Epithelial cell of prostate (primary cell): ENCODE data around the gene HS3ST6.
"Not testable (repeated sequence)": the region's sequence is repeated elsewhere in the genome, so short reads cannot be mapped to it uniquely, and the experiment has no call there.

Experiments used
- DNase-seq: peaks from one replicate; pipeline ENCODE4 v3.0.0-alpha.2; 2011; ENCODE audit warnings: low read depth, low spot score
- H3K27ac ChIP-seq: fragments of 450-650 bp; 2 replicates; pipeline ENCODE4 v1.5.1; 2017; ENCODE audit warnings: mild to moderate bottlenecking

Gene HS3ST6

GRCh38 chr16:1887711-1888354 is 30.4 kb downstream of the HS3ST6 start:
- DNase-seq = no peak
- H3K27ac ChIP-seq = no peak overlapping the region

- H3K27ac ChIP-seq = no peak overlapping the region
- DNase-seq = no peak
Observed at GRCh38 chr16:1884889-1885288, 33.3 kb downstream of the HS3ST6 start.

- H3K27ac ChIP-seq = no peak overlapping the region
- no peak for DNase-seq
Observed at GRCh38 chr16:1884155-1884760, 34.0 kb downstream of the HS3ST6 start.

DNA sequence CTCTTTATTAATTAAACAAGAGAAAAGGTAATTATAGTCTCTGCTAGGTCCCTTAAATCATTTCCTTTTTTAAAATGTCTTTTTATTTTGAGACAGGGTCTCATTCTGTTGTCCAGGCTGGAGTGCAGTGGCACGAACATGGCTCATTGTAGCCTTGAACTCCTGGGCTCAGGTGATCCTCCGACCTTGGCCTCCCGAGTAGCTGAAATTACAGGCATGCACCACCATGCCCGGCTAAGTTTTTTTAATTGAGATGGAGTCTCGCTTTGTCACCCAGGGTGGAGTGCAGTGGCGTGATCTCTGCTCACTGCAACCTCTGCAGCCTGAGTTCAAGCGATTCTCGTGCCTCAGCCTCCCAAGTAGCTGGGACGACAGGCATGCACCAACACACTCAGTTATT is 37.0 kb downstream of the HS3ST6 start:
- not testable (repeated sequence) for H3K27ac ChIP-seq, DNase-seq

- no peak overlapping the region for H3K27ac ChIP-seq
- DNase-seq = no peak
Observed at GRCh38 chr16:1879477-1879876, 38.7 kb downstream of the HS3ST6 start.

GRCh38 chr16:1878256-1878655 is 40.0 kb downstream of the HS3ST6 start:
- no peak for DNase-seq
- H3K27ac ChIP-seq = no peak overlapping the region

DNA sequence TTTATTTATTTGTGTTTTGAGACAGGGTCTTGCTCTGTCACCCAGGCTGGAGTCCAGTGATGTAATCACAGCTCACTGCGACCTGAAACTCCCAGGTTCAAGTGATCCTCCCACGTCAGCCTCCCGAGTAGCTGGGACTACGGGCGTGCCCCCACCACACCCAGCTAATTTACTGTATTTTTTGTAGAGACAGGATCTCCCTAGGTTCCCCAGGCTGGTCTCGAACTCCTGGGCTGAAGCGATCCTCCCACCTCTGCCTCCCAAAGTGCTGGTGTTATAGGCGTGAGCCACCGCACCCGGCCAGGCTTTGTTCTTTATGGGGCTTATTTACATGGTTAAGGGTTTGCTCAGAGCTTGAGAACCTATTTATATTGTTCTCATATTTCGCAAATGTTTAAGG is 40.4 kb downstream of the HS3ST6 start:
- DNase-seq = no peak
- H3K27ac ChIP-seq = no peak overlapping the region

- H3K27ac ChIP-seq = no peak overlapping the region
- no peak for DNase-seq
Observed at GRCh38 chr16:1877089-1877488, 41.1 kb downstream of the HS3ST6 start.

DNA sequence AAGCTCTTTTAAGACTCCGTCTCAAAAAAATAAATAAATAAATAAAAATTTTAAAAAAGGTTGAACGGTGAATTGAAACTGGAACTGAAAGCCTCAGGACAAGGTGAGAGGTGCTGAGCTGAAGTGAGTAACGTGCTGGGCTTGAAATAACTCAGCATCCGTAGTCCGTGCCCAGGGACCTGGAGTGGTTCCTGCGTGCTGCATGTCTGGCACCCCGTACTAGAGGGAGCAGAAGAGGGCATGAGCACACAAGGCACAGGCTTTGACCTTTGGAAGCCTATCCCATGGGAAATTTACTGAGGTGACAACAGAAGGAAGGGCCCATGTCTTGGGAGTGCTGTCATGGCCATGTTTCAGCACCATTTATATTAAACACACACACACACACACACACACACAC is 41.7 kb downstream of the HS3ST6 start:
- no peak for DNase-seq
- H3K27ac ChIP-seq = no peak overlapping the region

GRCh38 chr16:1876066-1876465 is 42.1 kb downstream of the HS3ST6 start:
- not testable (repeated sequence) for H3K27ac ChIP-seq, DNase-seq

DNA sequence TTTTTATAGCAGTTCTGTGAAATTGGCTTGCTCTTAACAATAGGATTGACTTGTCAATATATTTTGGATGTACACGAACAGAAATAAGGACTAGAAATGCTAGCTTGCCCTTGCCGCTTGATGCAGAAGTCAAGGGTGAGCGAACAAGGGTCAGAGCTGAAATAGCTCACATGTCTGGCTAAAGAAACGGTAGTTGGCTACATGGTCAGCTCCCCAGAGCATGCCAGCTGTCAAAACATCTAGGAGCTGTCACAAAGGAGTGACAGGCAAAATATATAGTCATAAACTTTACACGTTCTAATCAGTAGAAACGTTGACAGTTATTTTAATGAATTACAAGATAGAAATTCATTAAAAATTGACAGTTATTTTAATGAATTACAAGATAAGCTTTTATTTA is 43.4 kb downstream of the HS3ST6 start:
- DNase-seq = no peak
- H3K27ac ChIP-seq = no peak overlapping the region

DNA sequence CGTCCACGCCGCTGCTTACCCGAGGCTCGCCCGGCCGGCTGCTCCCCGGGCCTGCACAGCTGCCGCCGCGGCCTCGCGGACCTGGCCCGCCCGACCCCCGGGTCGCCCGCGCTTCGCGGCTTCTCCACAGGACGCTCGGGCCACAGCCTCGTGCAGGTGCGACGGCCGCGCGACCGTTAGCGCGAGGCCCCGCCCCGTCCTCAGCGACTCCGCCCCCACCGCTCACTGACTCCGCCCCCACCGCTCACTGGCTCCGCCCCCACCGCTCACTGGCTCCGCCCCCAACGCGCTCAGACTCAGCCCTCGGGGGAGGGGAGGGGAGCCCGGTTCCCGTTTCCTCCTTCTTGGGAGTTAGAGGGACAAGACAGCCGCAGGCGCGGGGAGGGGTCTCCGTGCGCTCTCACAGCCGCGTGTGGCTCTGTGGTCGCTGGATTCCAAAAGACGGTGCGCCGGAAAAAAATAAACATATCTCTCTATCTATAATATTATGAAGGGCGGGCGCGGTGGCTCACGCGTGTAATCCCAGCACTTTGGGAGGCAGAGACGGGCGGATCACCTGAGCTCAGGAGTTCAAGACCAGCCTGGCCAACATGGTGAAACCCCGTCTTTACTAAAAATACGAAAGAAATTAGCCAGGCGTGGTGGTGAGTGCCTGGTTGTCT is 46.1 kb downstream of the HS3ST6 start, which contains the start of gene MEIOB:
TSS of gene MEIOB (minus strand) at position 191 of the 662 bp plus-strand sequence. CDS start 3,989 bp downstream, outside the sequence.
- H3K27ac ChIP-seq = peak within 1 kb of the TSS; percentile 83
- no peak for DNase-seq

DNA sequence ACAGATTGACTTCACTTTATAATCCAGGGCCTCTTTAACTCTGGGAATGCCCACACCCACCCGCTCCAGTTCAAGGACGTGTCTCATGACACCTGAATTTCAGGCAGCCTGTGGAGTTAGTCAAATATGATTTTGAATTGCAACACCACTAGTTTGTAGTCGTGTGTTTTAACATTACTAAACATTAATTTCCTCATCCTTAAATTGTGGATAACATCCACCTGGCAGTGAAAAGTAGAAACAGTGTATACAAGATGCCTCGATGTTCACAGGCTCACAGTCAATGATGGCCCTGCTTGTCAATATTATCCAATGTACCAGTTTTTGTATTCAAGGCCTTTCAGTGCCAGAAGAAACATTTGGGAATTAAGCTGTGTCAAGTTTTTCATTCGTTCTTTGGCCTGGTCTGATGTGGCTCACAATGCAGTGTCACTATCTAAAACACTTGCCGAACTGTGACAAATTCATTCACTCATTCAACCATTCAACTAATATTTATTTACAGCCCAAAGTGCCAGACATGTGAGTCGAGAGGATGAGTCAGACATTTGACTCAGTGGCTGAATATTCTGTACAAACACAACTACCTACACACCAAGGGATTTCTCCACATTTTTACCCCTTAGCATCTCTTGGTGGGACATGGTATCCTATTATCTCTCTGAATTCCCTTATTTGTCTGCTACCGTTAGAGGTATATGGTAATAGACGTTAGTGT is 47.7 kb downstream of the HS3ST6 start:
- H3K27ac ChIP-seq = peak overlapping the region; percentile 83
- DNase-seq = peak; percentile 49

DNA sequence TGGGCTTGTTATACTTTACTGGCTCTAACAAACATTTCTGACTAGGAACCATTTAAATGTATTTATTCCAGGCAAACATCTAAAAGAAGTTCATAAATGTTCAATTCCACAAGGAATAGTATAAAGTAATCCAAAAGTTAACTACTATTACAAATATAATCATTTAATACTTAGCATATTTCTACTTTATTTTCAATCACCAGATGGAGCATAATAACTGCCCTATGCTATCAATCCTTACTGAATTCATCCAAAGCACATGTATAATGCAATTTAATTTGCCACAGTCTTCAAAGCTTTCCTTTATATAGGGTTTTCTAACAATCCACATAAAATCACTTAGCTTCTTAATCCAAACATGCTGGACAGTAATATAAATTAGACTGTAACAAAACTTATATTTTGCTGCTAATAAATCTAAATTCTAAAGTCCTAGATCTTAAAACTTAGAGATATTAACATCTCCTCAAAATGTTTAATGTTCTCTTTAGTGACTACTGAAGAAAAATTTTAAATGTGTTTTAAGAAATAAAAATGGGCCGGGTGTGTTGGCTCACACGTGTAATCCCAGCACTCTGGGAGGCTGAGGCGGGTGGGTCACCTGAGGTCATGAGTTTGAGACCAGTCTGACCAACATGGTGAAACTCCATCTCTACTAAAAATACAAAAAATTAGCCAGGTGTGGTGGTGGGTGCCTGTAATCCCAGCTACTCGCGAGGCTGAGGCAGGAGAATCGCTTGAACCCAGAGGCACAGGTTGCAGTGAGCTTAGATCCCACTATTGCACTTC is 52.1 kb downstream of the HS3ST6 start:
- no peak for DNase-seq
- H3K27ac ChIP-seq = no peak overlapping the region

- no peak for DNase-seq
- H3K27ac ChIP-seq = no peak overlapping the region
Observed at GRCh38 chr16:1863681-1864460, 54.3 kb downstream of the HS3ST6 start.

DNA sequence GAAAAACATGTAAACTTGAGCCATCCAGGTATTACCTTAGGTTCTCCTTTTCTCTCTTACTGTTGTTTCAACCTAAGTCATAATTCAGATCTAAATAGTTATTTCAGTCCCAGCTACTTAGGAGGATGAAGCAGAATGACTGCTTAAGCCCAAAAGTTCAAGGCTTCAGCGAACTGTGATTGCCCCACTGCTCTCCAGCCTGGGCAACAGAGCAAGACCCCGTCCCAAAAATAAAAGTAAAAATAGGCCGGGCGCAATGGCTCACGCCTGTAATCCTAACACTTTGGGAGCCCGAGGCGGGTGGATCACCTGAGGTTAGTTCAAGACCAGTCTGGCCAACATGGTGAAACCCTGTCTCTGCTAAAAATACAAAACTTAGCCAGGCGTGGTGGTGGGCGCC is 55.8 kb downstream of the HS3ST6 start:
- H3K27ac ChIP-seq = no peak overlapping the region
- DNase-seq = no peak

- H3K27ac ChIP-seq = no peak overlapping the region
- DNase-seq = no peak
Observed at GRCh38 chr16:1861730-1862129, 56.5 kb downstream of the HS3ST6 start.
